ENCODE measurements around the gene DLG3.

DLG3 gene

DNA sequence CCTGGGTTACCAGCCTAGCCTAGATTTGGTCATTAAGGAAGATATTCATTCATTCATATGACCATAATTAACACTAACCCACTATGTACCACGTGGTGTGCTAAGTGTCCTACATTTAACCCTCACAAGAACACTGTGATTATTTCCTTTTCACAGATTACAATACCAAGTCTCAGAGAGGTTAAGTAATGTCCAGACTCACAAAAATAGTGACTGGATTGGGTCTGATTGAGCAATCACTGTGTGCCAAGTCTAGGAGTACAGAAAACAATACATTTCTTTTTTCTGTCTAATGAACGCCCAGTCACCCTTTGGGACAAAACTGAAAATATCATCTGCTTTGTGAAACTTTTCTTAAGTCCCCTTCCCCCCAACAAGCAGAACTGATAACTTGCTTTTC lies 7.6 kb upstream of the DLG3 start:
- Histone ChIP-seq H3K4me1 (ENCODE audit: insufficient read depth, low read length, severe bottlenecking) (peaks cover 11% of the 10 kb centered on the region), H2AFZ (ENCODE audit: low read length) (no peak overlapping the region), H3K9me3 (ENCODE audit: low read length) (no peaks in the 10 kb centered on the region), H3K9me2 (ENCODE audit: low read depth, low read length) (no peaks in the 10 kb centered on the region), H3K27me3 (ENCODE audit: insufficient read depth, low read length) (no peaks in the 10 kb centered on the region), H3K9ac (ENCODE audit: low read length) (no peak overlapping the region), H3K79me2 (ENCODE audit: insufficient read depth, low read length) (no peaks in the 10 kb centered on the region), H3K36me3 (ENCODE audit: insufficient read depth, low read length) (no peaks in the 10 kb centered on the region), H3F3A (ENCODE audit: insufficient read depth, low read length) (no peaks in the 10 kb centered on the region), H3K27ac (ENCODE audit: low read depth, low read length, poor library complexity, severe bottlenecking) (no peak overlapping the region), H4K20me1 (ENCODE audit: insufficient read depth, low read length) (no peaks in the 10 kb centered on the region), H3K4me2 (ENCODE audit: low read length) (no peak overlapping the region), H3K4me3 (ENCODE audit: low read depth, low read length, poor library complexity, severe bottlenecking) (no peak overlapping the region)
- TF ChIP-seq, protein P1, sequence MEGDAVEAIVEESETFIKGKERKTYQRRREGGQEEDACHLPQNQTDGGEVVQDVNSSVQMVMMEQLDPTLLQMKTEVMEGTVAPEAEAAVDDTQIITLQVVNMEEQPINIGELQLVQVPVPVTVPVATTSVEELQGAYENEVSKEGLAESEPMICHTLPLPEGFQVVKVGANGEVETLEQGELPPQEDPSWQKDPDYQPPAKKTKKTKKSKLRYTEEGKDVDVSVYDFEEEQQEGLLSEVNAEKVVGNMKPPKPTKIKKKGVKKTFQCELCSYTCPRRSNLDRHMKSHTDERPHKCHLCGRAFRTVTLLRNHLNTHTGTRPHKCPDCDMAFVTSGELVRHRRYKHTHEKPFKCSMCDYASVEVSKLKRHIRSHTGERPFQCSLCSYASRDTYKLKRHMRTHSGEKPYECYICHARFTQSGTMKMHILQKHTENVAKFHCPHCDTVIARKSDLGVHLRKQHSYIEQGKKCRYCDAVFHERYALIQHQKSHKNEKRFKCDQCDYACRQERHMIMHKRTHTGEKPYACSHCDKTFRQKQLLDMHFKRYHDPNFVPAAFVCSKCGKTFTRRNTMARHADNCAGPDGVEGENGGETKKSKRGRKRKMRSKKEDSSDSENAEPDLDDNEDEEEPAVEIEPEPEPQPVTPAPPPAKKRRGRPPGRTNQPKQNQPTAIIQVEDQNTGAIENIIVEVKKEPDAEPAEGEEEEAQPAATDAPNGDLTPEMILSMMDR (IDR thresholded peaks at IDR 0.05; ENCODE audit: low read length), result no peak
- no peak for TF ChIP-seq EZH2 (IDR thresholded peaks at IDR 0.05; ENCODE audit: borderline replicate concordance, low read length)

DNA sequence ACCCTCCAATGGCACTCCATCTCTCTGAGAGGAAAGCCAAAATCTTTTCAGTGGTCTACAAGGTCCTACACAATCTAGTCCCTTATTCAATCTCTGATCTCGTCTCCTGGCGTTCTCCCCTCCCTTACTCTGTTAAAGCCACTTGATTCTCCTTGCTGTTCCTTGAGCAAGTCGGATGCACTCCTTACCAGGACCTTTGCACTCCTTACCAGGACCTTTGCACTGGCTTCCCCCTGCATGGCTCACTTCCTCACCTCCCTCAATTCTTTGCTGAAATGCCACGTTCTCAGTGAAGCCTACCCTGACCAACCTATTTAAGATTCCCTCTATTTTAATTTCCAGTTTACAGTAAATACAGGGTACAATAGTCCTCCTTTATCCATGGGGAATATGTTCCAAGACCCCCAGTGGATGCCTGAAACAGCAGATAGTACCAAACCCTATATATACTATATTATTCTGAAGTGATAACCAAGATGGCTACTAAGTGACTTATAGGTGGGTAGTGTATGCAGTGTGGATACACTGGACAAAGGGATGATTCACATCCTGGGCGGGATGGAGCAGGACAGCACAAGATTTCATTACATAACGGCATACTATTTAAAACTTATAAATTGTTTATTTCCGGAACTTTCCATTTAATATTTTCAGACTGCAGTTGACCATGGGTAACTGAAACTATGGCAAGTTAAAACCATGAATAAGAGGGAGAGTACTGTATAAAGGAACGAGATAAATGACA lies 6.5 kb upstream of the DLG3 start:
- TF ChIP-seq, protein P1 (IDR thresholded peaks at IDR 0.05; ENCODE audit: low read length), result no peak
- TF ChIP-seq EZH2 (IDR thresholded peaks at IDR 0.05; ENCODE audit: borderline replicate concordance, low read length), result no peak
- Histone ChIP-seq H3K4me3 (ENCODE audit: low read depth, low read length, poor library complexity, severe bottlenecking) (no peak overlapping the region), H3K36me3 (ENCODE audit: insufficient read depth, low read length) (no peaks in the 10 kb centered on the region), H3K9ac (ENCODE audit: low read length) (no peak overlapping the region), H4K20me1 (ENCODE audit: insufficient read depth, low read length) (no peaks in the 10 kb centered on the region), H3K27ac (ENCODE audit: low read depth, low read length, poor library complexity, severe bottlenecking) (no peak overlapping the region), H3F3A (ENCODE audit: insufficient read depth, low read length) (no peaks in the 10 kb centered on the region), H3K9me2 (ENCODE audit: low read depth, low read length) (no peaks in the 10 kb centered on the region), H3K27me3 (ENCODE audit: insufficient read depth, low read length) (no peaks in the 10 kb centered on the region), H3K9me3 (ENCODE audit: low read length) (no peaks in the 10 kb centered on the region), H3K4me1 (ENCODE audit: insufficient read depth, low read length, severe bottlenecking) (peaks cover 9% of the 10 kb centered on the region), H3K79me2 (ENCODE audit: insufficient read depth, low read length) (no peaks in the 10 kb centered on the region), H2AFZ (ENCODE audit: low read length) (no peak overlapping the region), H3K4me2 (ENCODE audit: low read length) (no peak overlapping the region)

DNA sequence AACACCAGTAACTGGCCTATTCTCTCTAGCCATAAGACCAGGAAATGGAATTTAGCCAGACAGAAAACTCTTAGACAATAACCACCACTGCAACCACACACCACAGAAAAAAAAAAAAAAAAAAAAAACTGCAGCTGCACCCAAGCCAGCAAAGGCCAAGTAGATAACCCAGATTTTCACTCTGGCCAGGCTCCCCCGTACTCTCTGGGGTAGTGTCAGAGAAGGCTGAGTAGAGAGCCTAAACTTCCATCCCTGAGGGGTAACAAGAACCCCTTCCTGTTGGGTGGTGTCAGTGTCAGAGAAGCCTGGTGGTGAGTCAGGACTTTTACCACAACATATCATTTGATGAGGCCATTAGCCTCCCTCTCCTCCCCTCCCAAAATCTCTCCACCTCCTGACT lies 5.6 kb upstream of the DLG3 start:
- Histone ChIP-seq H3K4me1 (ENCODE audit: insufficient read depth, low read length, severe bottlenecking) (peaks cover 2% of the 10 kb centered on the region), H3K79me2 (ENCODE audit: insufficient read depth, low read length) (no peaks in the 10 kb centered on the region), H3K36me3 (ENCODE audit: insufficient read depth, low read length) (no peaks in the 10 kb centered on the region), H3K9ac (ENCODE audit: low read length) (no peak overlapping the region), H3K9me3 (ENCODE audit: low read length) (no peaks in the 10 kb centered on the region), H3K27ac (ENCODE audit: low read depth, low read length, poor library complexity, severe bottlenecking) (no peak overlapping the region), H3K4me2 (ENCODE audit: low read length) (no peak overlapping the region), H3K27me3 (ENCODE audit: insufficient read depth, low read length) (no peaks in the 10 kb centered on the region), H3K4me3 (ENCODE audit: low read depth, low read length, poor library complexity, severe bottlenecking) (no peak overlapping the region), H4K20me1 (ENCODE audit: insufficient read depth, low read length) (no peaks in the 10 kb centered on the region), H3F3A (ENCODE audit: insufficient read depth, low read length) (no peaks in the 10 kb centered on the region), H3K9me2 (ENCODE audit: low read depth, low read length) (no peaks in the 10 kb centered on the region), H2AFZ (ENCODE audit: low read length) (no peak overlapping the region)
- TF ChIP-seq, protein P1 (IDR thresholded peaks at IDR 0.05; ENCODE audit: low read length), result no peak
- no peak for TF ChIP-seq EZH2 (IDR thresholded peaks at IDR 0.05; ENCODE audit: borderline replicate concordance, low read length)
